ENCODE measurements around the gene PSME4.
"Not testable (repeated sequence)": the region's sequence is repeated elsewhere in the genome, so short reads cannot be mapped to it uniquely, and the experiment has no call there.

The PSME4 gene

DNA sequence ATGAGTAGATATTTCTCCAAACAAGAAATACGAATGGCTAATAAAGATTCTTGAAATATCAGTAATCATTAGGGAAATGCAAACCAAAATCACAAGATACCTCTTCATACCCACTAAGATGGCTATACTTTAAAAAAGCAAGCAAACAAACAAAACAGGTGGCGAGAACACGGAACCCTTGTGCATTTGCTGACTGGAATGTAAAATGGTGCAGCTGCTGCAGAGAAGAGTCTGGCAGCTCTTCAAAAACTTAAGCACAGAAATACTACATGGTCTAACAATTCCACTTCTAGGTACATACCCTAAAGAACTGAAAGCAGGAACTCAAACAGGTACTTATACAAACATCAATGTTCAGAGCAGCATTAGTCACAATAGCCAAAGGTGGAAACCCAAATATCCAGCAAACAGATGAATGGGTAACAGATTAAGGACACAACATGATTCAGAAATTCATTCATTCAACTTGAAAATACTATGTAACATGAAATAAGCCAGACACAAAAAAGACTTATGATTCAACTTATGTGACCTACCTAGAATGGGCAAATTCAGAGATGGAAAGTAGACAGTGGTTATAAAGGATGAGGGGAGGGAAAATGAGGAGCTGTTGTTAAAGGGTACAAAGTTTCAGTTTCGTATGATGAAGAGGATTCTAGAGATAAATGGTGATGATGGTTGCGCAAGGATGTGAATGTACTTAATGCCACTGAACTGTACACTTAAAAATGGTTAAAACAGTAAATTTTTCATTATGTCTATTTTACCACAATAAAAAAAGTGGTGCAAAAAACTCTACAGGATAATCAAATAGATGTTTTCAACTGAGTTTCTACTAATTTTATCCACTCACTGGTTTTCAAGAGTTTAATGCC lies 84.2 kb downstream of the PSME4 start:
- no peak for DNase-seq (ENCODE audit: low spot score)

DNA sequence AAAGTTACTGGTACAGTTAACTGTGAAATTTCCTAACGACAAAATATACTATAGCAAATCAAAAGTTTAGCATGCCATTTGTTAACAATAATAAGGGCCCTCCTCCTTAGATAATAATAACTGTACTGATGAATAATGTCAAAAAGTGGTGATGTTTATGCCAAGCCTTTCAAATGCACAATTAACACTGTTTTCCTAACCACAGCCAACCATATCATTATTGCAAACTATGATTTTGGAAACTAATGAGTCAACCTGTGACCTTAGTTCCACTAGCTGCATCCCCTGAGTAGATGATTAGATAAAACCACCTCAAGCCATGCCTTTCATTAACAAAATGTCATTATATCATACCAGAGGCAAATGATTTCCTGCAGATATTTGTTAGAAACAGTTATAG lies 85.9 kb downstream of the PSME4 start:
- no peak for DNase-seq (ENCODE audit: low spot score)

DNA sequence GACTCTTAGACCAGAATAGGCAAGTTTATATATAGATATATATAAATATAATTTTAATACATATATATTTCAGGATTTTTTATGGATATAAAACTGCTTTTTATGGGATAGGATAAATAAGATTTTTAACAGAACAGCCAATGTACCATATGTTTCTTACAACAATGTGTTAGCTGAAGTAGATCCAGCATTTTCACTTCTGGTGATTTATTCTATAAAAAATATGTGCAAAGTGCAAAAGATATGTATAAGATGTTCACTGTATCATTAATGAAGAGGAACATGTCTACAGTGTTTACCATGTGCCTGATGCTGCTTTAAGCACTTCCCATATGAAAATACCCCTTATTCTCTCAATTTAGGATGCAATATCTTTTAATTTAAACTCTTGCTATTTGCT lies 88.8 kb downstream of the PSME4 start:
- no peak for DNase-seq (ENCODE audit: low spot score)

DNA sequence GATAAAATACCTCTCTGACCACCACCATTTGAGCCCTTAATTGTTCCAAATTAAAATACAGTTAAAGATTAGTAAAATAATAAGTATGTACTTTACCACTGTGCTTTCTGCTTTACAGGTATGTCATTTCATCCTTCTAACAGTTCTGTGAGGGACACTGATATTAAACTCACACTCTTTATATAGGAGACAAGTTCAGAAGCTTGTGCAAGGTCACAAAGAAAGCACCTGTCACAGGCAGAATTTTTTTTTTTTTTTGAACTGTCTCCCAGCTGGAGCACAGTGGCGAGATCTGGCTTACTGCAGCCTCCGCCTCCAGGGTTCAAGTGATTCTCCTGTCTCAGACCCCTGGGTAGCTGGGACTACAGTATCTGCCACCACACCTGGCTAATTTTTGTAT lies 89.4 kb downstream of the PSME4 start:
- no peak for DNase-seq (ENCODE audit: low spot score)

DNA sequence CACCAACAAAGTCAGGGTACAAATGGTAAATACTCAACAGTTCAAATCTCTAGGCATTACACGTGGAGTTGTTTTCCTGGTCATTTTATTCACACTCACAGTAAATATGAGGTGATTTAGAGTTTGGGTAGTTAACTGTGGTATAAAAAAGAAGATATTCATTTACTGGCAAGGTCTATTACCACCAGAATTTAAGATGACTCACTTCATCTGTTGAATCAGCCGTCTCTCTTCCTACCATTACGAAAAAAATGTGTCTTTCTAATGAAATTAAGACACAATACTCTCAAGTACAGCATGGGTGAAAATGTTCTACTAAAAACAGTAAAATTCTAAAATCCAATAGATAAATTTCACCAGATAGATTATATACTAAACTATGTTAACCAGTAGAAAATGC lies 90.0 kb downstream of the PSME4 start:
- no peak for DNase-seq (ENCODE audit: low spot score)

DNA sequence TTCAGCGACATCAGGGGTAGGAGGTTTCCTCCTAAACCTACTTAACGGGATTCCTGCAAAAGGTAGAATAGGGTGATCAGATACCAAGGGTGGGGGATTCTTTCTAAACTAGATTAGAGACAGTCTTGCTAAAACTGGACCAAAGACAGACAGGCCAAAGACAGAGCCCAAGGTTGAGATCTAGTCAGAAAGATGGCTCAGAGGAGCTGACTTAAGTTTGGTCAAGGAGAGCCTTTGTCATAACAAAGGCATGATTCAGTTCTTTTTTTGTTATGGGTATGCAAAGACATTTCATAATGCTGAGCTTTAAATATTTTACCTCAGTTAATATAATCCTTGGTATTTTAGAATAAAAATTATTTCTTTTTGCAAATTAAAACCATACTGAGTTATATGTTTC lies 93.2 kb downstream of the PSME4 start:
- no peak for DNase-seq (ENCODE audit: low spot score)

DNA sequence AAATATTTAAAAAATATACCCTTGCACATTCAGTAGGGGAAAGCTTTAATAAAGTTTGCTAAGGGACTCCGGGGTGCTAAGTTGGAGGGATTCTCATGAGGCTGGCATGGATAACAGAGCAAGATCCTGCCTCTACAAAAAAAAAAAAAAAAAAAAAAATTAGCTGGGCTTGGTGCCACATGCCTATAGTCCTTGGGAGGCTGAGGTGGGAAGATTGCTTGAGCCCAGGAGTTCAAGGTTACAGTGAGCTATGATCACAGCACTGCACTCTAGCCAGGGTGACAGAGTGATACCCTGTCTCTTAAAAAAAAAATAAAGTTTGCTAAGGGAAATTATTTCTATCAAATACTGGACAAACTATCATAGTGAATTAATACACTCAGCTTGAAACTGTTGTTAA lies 93.7 kb downstream of the PSME4 start:
- no peak for DNase-seq (ENCODE audit: low spot score)

DNA sequence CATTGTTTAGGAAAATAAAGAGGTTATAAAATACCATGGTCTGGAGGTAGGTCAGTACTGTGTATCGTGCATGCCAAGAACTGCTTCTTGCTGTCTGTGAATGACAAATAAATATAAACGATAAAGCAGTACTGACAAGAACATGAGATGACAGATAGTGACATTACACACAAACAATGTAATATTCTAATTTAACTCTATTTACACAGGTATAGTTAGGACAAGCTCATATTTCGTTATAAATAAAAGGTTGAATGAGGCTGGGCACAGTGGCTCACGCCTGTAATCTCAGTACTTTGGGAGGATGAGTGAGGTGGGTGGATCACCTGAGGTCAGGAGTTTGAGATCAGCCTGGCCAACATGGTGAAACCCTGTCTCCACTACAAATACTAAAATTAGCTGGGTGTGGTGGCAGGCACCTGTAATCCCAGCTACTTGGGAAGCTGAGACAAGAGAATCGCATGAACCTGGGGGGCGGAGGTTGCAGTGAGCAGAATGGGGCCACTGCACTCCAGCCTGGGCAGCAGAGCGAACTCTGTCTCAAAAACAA lies 96.3 kb downstream of the PSME4 start:
- DNase-seq (ENCODE audit: low spot score), result no peak

DNA sequence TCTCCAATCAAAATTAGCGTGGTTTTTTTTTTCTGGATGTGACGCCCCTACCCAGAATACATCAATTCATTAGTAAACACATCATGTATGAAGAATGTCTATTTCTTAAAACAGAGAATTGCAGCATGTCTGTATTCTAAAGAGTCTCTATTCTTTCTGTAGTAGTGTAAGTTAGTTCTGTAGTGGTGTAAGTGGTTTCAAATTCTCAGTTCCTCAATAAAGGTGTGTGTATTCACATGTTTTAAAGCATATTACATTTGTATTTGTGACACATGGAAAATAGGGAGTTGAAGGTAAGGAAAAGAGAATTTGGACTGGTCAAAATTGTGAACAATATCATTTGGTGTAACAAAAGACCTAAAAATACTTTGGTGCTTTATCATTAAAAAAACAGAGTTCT lies 103.0 kb downstream of the PSME4 start:
- DNase-seq (ENCODE audit: low spot score), result no peak

DNA sequence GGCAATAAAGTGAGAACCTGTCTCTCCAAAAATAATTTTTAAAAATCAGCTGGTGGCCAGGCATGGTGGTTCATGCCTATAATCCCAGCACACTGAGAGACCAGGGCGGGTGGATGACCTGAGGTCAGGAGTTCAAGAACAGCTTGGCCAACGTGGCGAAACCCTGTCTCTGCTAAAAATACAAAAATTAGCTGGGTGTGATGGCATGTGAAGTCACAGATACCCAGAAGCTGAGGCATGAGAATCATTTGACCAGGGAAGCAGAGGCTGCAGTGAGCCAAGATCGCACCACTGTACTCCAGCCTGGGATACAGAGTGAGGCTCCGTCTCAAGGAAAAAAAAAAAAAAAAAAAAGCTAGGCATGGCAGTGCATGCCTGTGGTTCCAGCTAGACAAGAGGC lies 103.6 kb downstream of the PSME4 start:
- DNase-seq (ENCODE audit: low spot score), result no peak

DNA sequence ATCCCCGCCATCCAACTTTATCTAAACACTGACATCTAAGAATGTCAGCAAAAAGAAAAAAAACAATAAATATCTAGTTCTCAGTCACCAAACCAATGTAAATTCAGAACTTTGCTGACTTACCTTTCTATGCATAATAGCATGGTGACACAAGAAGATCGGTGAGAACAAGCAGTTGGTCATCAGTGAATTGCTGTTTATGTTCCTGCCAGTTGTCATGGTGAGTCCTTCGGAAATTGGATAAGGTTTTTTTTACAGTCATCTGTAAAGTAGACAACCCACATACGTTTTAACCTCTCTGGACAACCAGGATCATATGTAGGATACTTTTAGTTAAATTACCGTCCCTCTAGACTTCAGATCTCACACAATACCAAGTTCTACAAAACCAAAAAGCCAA lies 104.8 kb downstream of the PSME4 start:
- no peak for DNase-seq (ENCODE audit: low spot score)

DNA sequence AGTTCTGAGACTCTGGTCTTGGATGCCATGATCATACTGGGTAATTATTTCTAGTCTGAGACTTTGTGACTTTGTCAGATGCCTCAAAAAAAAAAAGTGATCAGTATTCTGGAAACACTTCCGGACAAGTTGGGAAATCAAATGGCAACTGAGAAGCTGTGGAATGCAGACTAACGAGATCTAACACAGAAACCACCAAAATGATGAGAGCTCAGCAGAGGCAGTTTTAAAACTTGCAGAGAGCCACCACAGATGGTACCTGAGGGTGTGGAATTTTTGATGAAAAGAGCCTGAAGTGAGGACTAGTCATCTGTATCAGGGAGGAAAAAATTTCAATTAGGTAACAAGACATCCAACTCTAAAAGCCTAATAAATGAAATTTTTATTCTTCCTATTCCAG lies 105.5 kb downstream of the PSME4 start:
- no peak for DNase-seq (ENCODE audit: low spot score)

DNA sequence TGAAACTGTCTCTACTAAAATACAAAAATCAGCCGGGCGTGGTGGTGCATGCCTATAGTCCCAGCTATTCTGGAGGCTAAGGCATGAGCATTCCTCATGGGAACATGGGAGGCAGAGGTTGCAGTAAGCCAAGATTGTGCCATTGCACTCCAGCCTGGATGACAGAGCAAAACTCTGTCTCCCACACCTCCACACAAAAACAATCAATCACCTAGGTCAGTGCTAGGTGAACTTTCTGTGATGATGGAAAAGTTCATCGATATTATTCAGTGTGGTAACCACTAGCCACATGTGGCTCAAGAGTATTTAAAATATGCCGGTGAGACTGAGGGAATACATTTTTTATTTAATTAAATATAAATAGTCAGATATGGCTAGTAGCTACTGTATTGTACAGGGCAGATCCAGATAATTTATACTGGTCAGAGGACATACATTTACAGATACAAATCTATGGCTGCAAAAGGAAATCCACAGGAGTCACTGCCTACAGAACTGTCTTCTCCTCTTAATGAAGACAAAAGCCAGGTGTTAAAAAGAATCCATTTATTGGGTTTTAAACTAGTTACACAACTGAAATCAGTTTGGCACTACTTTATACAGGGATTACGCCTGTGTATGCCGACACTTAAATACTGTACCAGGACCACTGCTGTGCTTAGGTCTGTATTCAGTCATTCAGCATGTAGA lies 107.1 kb downstream of the PSME4 start:
- DNase-seq (ENCODE audit: low spot score), result no peak

DNA sequence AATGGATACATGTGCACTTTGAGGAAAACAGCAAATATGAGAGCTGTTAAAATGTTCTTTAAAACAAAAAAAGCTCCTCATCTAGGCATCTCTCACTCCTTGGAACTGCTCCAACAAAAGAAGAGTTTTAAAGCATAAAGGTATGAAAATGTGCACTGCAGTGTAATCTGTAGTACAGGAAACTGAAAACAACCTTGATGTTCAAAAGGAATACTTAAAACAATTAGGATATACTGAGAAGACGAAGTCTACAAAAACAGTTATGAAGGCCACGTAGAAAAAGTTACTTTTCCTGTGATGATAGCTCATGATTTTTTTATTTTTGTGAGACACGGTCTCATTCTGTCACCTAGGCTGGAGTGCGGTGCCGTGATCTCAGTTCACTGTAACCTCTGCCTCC lies 109.0 kb downstream of the PSME4 start:
- DNase-seq (ENCODE audit: low spot score), result no peak

DNA sequence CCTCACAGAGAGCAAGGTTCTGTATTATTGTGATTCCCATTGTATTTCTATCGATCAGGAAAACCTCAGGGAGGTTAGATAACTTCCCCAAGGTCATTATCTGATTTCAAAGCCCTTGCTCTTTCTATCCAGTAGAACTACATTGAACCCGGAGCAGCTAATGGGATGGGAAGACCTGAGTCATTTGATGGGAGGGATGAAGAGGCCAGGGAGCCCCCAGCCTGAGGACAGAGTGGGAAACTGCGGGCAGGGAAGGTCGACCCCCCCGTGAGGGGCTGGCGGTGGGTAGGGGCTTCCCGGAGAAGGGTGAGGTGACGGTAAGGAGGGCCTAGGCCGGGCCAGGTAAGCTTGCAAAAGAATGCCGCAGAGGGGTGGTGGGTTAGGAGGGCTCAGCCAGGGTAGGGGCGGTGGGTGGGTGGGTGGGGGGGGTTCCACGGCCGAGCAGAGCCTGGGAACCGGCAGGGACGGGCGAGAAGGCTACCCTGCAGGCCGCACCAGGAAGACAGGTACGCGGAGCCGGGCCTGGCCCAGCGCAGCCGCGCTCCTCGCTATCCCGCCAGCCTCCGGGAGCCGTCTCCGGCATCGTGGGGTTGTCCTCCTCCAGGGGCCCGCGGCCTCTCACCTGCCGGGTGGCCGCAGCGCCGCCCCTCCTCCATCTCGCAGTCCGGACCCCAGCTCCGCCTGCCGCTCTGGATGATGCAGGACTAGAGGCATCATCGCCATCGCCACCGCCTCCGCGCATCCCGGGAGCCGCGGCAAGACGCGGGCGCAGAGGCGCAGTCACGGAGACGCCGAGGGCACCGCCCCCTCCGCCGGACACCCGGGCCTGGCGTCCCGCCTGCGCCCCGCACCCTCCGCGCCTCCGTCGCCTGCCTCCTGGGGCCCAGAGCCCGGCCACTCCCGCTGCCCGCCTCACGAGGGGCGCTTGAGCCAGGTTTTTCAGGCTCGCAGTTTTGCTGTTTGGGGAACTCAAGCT lies 111.3 kb downstream of the PSME4 start, which contains the start of gene GPR75:
Gene GPR75 (minus strand): TSS at position 762 of the 976 bp plus-strand sequence. CDS start 5,211 bp downstream, outside the sequence.
- no peak for DNase-seq (ENCODE audit: low spot score)

DNA sequence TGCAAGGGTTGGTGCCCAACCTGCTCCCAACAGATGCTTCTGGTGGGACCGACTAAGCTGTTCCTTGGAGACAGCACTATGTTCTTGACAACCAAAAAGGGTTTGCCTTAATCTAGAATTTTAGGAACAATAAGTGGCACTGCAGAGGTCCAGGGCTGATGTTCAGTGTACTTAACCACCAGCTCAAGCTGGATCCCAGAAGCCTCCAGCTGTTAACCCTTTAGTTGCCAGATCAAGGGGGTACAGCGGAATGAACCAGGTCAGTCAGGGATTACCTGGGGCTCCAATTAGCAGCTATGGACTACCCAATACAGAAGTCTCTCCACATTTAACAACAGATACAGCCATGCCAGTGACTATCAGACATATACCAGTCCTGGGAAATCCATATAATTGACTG lies 114.5 kb downstream of the PSME4 start:
- DNase-seq (ENCODE audit: low spot score), result no peak

DNA sequence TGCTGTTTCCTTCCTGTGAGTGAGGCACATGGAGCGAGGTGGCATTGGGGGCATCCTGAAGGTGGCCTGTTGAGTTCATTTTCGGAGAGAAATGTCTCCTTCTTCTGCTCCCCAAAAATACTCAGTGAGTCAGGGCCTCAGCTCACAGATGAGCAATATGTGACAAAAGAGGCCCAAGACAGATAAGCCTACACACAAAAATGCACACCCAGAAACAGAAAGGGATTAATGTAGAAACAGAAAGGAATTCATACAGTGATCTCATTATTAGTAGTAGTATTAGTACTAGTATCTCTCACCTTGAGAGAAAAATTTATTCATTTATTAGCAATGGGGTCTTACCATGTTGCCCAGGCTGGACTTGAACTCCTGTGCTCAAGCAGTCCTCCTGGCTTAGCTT lies 116.1 kb downstream of the PSME4 start:
- no peak for DNase-seq (ENCODE audit: low spot score)

DNA sequence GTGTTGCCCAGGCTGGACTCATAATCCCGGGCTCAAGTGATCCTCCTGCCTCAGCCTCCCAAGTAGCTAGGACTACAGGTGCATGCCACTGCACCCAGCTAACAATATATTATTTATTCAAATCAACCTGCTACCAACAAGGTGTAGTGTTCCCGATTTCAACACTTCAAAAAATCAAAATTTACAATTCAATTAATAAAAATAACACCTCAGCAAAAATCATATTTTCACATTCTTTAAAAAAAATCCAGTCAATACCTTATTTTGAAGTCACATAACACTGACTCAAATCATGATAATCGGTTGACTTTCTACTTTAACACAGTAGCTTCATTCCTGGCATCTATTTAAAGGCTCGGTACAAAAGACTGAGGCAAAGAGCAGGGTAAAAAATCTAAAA lies 118.3 kb downstream of the PSME4 start:
- no peak for DNase-seq (ENCODE audit: low spot score)

DNA sequence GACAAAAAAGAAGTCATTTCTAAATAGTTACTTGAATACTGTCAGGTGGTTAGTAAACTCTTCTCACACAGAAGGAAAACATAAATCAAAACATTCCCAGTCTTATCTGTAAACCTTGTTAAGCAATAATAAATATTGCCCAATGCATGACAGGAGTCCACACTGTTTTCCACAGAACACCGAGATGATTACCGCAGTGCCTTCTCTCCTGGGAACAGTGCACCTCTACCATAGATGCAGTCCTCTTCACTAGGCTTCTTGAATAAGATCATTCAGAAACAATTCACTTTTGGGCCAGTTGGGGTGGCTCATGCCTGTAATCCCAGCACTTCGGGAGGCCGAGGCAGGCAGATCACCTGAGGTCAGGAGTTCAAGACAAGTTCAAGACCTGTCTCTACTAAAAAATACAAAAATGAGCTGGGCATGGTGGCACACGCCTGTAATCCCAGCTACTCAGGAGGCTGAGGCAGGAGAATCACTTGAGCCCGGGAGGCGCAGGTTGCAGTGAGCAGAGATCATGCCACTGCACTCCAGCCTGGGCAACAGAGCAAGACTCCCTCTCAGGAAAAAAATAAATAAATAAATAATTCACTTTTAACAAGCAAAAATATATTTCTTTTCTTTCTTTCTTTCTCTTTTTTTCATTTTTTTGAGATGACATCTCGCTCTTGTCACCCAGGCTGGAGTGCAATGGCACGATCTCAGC lies 119.6 kb downstream of the PSME4 start:
- not testable (repeated sequence) for DNase-seq (ENCODE audit: low spot score)

DNA sequence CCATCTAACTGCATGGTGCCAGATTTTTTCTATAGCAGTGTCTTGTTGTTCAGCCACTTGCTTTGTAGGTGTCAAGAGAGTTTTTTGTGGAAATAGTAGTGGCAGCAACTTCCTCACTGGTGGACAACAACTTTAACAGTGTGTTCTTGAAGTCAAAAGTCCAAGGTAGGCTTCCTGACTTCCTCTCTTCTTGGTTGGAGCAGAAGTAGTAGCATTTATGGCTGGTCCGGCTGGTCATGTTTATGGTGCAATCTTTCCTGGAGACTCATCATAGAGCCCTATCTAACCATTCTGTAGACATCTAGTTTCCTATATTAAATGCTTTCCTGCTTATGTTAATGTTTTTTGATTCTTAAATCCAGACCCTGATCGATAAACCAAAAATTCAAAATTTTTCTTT lies 122.7 kb downstream of the PSME4 start:
- DNase-seq (ENCODE audit: low spot score), result no peak

DNA sequence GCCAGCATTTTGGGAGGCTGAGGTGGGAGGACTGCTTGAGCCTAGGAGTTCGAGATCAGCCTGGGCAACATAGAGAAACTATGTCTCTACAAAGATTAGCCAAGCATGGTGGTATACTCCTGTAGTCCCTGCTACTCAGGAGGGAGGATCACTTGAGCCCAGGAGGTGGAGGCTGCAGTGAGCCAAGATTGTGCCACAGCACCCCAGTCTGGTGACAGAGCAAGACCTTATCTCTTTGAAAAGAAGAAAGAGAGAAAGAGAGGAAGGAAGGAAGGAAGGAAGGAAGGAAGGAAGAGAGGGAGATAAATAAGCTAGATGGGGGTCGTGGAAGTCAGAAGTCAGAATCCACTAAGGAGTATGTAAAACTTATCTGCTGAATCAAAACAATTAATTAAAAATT lies 127.2 kb downstream of the PSME4 start:
- DNase-seq (ENCODE audit: low spot score), result no peak
